Astrocyte (in vitro differentiated cells and primary cell): ENCODE measurements around the gene STAB2. TPM values are rescaled to one million over a fixed set of nuclear protein-coding genes. Genes with fewer than 3 reads are reported as not detected.

ENCODE experiments used
- DNase-seq: peaks from one replicate; pipeline ENCODE4 v3.0.0-alpha.2; 2010; ENCODE audit warnings: low read depth
- FAIRE-seq: peaks from 2 replicates; lab custom pipeline; 2011; peaks lifted over from hg19 to GRCh38; lab: Jason Lieb, UNC
- H2AFZ ChIP-seq: 2 replicates; pipeline ENCODE4 v1.6.0; 2012; ENCODE audit warnings: low read depth, low read length, inconsistent platforms
- H3K27ac ChIP-seq: 2 replicates; pipeline ENCODE4 v1.5.1; 2011; ENCODE audit warnings: low read depth, low read length, inconsistent platforms
- H3K27me3 ChIP-seq: 2 replicates; pipeline ENCODE4 v1.6.0; 2011; ENCODE audit warnings: low read length, inconsistent platforms; ENCODE audit not compliant: insufficient read depth
- H3K36me3 ChIP-seq: 2 replicates; pipeline ENCODE4 v1.5.1; 2011; ENCODE audit warnings: low read length, inconsistent platforms; ENCODE audit not compliant: insufficient read depth
- H3K4me1 ChIP-seq: 2 replicates; pipeline ENCODE4 v1.5.1; 2011; ENCODE audit warnings: low read length, inconsistent platforms; ENCODE audit not compliant: insufficient read depth
- H3K4me2 ChIP-seq: 2 replicates; pipeline ENCODE4 v1.6.0; 2012; ENCODE audit warnings: low read length, inconsistent platforms
- H3K4me3 ChIP-seq: 2 replicates; pipeline ENCODE4 v1.5.1; 2011; ENCODE audit warnings: low read depth, mild to moderate bottlenecking, low read length, inconsistent platforms; ENCODE audit not compliant: insufficient read depth
- H3K79me2 ChIP-seq: 2 replicates; pipeline ENCODE4 v1.6.0; 2012; ENCODE audit warnings: mild to moderate bottlenecking, low read length, inconsistent platforms; ENCODE audit not compliant: insufficient read depth
- H3K9ac ChIP-seq: 2 replicates; pipeline ENCODE4 v1.6.0; 2012; ENCODE audit warnings: mild to moderate bottlenecking, low read length, inconsistent platforms
- H3K9me3 ChIP-seq: 2 replicates; pipeline ENCODE4 v1.5.1; 2012; ENCODE audit warnings: low read depth, mild to moderate bottlenecking, low read length, inconsistent platforms; ENCODE audit not compliant: insufficient read depth
- H4K20me1 ChIP-seq: 2 replicates; pipeline ENCODE4 v1.6.0; 2012; ENCODE audit warnings: low read length, inconsistent platforms; ENCODE audit not compliant: insufficient read depth
- H3K27ac Mint-ChIP-seq: one replicate; pipeline ENCODE4 v1.8.0; 2021; ENCODE audit warnings: mild to moderate bottlenecking, mixed read lengths; ENCODE audit not compliant: unreplicated experiment
- H3K27me3 Mint-ChIP-seq: one replicate; pipeline ENCODE4 v1.8.0; 2021; ENCODE audit warnings: low read depth, mixed read lengths; ENCODE audit not compliant: unreplicated experiment
- H3K36me3 Mint-ChIP-seq: one replicate; pipeline ENCODE4 v1.8.0; 2021; ENCODE audit warnings: low read depth, mixed read lengths; ENCODE audit not compliant: unreplicated experiment
- H3K4me1 Mint-ChIP-seq: one replicate; pipeline ENCODE4 v1.8.0; 2021; ENCODE audit warnings: low read depth, mixed read lengths; ENCODE audit not compliant: unreplicated experiment
- H3K4me3 Mint-ChIP-seq: one replicate; pipeline ENCODE4 v1.8.0; 2021; ENCODE audit warnings: mild to moderate bottlenecking, moderate library complexity, mixed read lengths; ENCODE audit not compliant: unreplicated experiment
- H3K9me3 Mint-ChIP-seq: one replicate; pipeline ENCODE4 v1.8.0; 2021; ENCODE audit warnings: mild to moderate bottlenecking, mixed read lengths; ENCODE audit not compliant: unreplicated experiment
- EZH2 ChIP-seq: IDR thresholded peaks from 2 replicates; pipeline ENCODE4 v1.6.1; 2012; ENCODE audit warnings: mild to moderate bottlenecking, low read length, inconsistent platforms; ENCODE audit not compliant: insufficient read depth
- total RNA-seq: library from RNA; stranded (reverse); gene quantifications from 2 replicates; pipeline ENCODE4 v1.2.1, GENCODE V29; 2021
- TF ChIP-seq, protein P1 (sequence below): IDR thresholded peaks from 2 replicates; pipeline ENCODE4 v1.5.1; 2011; ENCODE audit warnings: low read depth, mild to moderate bottlenecking, inconsistent platforms, low read length, moderate library complexity; ENCODE audit not compliant: insufficient read depth

Gene STAB2
- total RNA-seq, 1 donor from 2014 or later, result not detected

DNA sequence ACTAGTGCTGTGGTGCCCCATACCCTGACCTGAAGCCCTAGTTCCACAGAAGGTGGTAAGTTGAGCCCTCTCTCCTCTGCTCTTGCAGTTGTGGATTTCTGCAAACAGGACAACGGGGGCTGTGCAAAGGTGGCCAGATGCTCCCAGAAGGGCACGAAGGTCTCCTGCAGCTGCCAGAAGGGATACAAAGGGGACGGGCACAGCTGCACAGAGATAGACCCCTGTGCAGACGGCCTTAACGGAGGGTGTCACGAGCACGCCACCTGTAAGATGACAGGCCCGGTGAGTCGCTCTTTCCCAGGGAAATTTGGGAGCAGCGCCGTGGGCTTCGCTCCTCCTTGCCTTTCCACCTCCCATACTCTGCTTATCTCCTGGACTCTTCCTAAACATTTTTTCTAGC, 161.8 kb downstream of the STAB2 start:
- no peaks in the 10 kb centered on the region for H4K20me1 ChIP-seq
- TF ChIP-seq, protein P1, sequence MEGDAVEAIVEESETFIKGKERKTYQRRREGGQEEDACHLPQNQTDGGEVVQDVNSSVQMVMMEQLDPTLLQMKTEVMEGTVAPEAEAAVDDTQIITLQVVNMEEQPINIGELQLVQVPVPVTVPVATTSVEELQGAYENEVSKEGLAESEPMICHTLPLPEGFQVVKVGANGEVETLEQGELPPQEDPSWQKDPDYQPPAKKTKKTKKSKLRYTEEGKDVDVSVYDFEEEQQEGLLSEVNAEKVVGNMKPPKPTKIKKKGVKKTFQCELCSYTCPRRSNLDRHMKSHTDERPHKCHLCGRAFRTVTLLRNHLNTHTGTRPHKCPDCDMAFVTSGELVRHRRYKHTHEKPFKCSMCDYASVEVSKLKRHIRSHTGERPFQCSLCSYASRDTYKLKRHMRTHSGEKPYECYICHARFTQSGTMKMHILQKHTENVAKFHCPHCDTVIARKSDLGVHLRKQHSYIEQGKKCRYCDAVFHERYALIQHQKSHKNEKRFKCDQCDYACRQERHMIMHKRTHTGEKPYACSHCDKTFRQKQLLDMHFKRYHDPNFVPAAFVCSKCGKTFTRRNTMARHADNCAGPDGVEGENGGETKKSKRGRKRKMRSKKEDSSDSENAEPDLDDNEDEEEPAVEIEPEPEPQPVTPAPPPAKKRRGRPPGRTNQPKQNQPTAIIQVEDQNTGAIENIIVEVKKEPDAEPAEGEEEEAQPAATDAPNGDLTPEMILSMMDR, result no peak
- TF ChIP-seq EZH2, result no peak
- no peak overlapping the region for H3K9ac ChIP-seq
- H3K4me1 ChIP-seq, result peaks cover 3% of the 10 kb centered on the region
- no peak overlapping the region for H2AFZ ChIP-seq
- FAIRE-seq (no peak), DNase-seq (no peak)
- Mint-ChIP-seq H3K27me3 (peaks cover 6% of the 10 kb centered on the region), H3K36me3 (no peaks in the 10 kb centered on the region), H3K4me1 (no peaks in the 10 kb centered on the region), H3K4me3 (no peak overlapping the region), H3K27ac (no peak overlapping the region), H3K9me3 (no peaks in the 10 kb centered on the region)
- no peak overlapping the region for H3K27ac ChIP-seq
- no peak overlapping the region for H3K4me3 ChIP-seq
- no peaks in the 10 kb centered on the region for H3K9me3 ChIP-seq
- no peaks in the 10 kb centered on the region for H3K79me2 ChIP-seq
- H3K4me2 ChIP-seq, result no peak overlapping the region
- no peaks in the 10 kb centered on the region for H3K27me3 ChIP-seq
- H3K36me3 ChIP-seq, result no peaks in the 10 kb centered on the region

DNA sequence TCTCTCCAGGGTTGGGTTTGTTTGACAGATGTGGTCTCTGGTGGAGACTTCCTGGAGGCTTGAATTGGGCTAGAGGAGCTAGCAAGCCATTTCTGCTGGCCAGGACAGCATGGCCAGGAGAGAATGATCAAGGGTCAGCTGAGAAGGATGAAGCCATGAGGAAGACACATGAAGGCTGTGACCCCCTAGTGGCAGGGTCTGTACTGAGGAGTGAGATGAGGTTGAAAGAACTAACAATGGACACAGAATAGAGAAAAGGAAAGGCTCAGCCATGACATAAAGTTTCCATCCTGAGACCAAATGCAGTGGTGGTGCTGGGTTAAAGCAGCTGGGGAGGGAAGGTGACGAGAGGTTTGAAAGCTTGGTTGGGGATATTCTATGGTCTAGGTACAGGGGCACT, 164.1 kb downstream of the STAB2 start:
- DNase-seq (no peak), FAIRE-seq (no peak)
- Histone ChIP-seq H3K79me2 (no peaks in the 10 kb centered on the region), H4K20me1 (no peaks in the 10 kb centered on the region), H3K27ac (no peak overlapping the region), H3K4me2 (no peak overlapping the region), H3K9ac (no peak overlapping the region), H3K4me1 (peaks cover 3% of the 10 kb centered on the region), H3K27me3 (no peaks in the 10 kb centered on the region), H3K4me3 (no peak overlapping the region), H3K9me3 (no peaks in the 10 kb centered on the region), H2AFZ (no peak overlapping the region), H3K36me3 (no peaks in the 10 kb centered on the region)
- Mint-ChIP-seq H3K9me3 (no peaks in the 10 kb centered on the region), H3K4me3 (no peak overlapping the region), H3K27ac (no peak overlapping the region), H3K4me1 (no peaks in the 10 kb centered on the region), H3K27me3 (peaks cover 6% of the 10 kb centered on the region), H3K36me3 (no peaks in the 10 kb centered on the region)
- TF ChIP-seq, protein P1, result no peak
- no peak for TF ChIP-seq EZH2

DNA sequence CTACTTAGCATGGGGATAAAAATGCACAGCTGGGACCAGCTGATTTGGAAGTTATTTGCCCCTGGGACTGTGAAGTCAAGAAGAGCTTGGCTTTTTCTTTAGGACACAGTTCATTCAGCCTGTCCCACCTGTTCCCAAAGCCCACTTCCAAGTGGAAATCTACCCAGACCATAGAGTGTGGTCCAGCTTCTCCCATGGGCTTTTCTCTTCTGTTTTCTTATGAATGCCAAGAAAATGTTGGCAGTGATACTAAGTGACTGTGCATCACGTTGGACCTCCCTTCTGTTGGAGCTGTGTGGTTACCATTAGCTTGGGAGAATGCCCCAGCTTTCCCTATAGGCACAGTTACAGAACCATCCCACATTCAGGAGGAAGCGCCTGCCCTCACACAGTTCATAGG, 164.5 kb downstream of the STAB2 start:
- Histone ChIP-seq H3K4me2 (no peak overlapping the region), H2AFZ (no peak overlapping the region), H3K9me3 (no peaks in the 10 kb centered on the region), H3K79me2 (no peaks in the 10 kb centered on the region), H3K9ac (no peak overlapping the region), H4K20me1 (no peaks in the 10 kb centered on the region), H3K27ac (no peak overlapping the region), H3K4me1 (peaks cover 3% of the 10 kb centered on the region), H3K36me3 (no peaks in the 10 kb centered on the region), H3K27me3 (no peaks in the 10 kb centered on the region), H3K4me3 (no peak overlapping the region)
- Mint-ChIP-seq H3K27ac (no peak overlapping the region), H3K36me3 (no peaks in the 10 kb centered on the region), H3K27me3 (peaks cover 6% of the 10 kb centered on the region), H3K4me3 (no peak overlapping the region), H3K4me1 (no peaks in the 10 kb centered on the region), H3K9me3 (no peaks in the 10 kb centered on the region)
- DNase-seq (no peak), FAIRE-seq (no peak)
- TF ChIP-seq, protein P1, result no peak
- no peak for TF ChIP-seq EZH2
